Cerebellar cortex (tissue), 1 donor: ENCODE measurements around the gene REXO1.
A peak's percentile ranks its signal among the peaks of the same experiment; 100 is the strongest.
"Not testable (repeated sequence)": the region's sequence is repeated elsewhere in the genome, so short reads cannot be mapped to it uniquely, and the experiment has no call there.

Experiments used
- DNase-seq: peaks from one replicate; pipeline ENCODE4 v3.0.0-alpha.2; 2015; ENCODE audit warnings: low spot score

REXO1 gene

GRCh38 chr19:1813192-1814182 is 34.8 kb downstream of the REXO1 start:
- no peak for DNase-seq

- peak; percentile 91 for DNase-seq
Measured at GRCh38 chr19:1812426-1813191, 35.7 kb downstream of the REXO1 start.

DNA sequence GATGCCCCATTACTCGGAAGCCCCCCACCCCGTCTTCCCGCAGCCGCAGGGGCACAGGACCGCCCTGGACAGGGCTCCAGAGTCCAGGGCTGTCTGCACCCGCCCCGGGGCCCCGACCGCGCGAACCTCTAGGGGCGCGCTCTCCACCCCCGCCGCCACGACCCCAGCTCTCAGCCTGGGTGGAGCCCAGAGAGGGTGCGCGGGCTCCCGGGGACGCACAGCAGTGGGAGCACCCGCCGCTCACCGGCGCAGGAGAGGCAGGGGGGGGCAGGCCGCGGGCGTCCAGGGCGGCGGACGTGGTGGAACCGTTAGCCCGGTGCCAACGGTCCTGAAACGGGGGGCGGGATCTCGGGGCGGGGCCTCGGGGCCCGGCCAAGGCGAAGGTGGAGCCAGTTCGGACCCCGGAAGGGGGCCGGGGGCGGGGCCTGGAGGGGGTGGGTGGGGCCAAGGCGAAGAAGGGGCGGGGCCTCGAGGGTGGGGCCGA is 36.3 kb downstream of the REXO1 start, which contains the start of gene ATP8B3:
ATP8B3 (minus strand) TSS at position 335 of the 484 bp plus-strand sequence. CDS start 540 bp downstream, outside the sequence.
- DNase-seq = no peak

DNA sequence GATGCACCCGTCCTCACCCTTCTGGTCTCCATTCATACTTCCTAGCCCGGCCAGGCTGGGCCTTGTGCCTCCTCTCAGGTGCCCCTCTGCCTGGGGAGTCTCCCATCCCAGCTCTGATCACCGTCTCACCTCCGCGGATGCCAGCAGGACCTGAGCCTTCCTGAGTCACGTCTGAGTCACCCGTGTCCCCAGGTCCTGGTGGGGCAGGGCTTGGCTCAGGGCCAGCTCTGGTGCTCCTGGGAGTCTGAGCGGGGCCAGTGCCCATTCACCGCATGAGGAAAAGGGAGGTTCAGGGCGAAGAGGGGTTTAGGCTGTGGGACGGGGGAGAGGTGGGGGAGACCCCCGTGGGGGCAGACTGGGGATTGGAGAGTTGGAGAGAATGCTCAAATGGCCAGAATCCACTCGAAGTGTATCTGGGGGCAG is 36.8 kb downstream of the REXO1 start:
- no peak for DNase-seq

GRCh38 chr19:1810439-1811160 is 37.7 kb downstream of the REXO1 start:
- DNase-seq = no peak

- DNase-seq = no peak
Measured at GRCh38 chr19:1809678-1810077, 38.6 kb downstream of the REXO1 start.

GRCh38 chr19:1808395-1808731 is 39.9 kb downstream of the REXO1 start:
- DNase-seq = no peak

DNA sequence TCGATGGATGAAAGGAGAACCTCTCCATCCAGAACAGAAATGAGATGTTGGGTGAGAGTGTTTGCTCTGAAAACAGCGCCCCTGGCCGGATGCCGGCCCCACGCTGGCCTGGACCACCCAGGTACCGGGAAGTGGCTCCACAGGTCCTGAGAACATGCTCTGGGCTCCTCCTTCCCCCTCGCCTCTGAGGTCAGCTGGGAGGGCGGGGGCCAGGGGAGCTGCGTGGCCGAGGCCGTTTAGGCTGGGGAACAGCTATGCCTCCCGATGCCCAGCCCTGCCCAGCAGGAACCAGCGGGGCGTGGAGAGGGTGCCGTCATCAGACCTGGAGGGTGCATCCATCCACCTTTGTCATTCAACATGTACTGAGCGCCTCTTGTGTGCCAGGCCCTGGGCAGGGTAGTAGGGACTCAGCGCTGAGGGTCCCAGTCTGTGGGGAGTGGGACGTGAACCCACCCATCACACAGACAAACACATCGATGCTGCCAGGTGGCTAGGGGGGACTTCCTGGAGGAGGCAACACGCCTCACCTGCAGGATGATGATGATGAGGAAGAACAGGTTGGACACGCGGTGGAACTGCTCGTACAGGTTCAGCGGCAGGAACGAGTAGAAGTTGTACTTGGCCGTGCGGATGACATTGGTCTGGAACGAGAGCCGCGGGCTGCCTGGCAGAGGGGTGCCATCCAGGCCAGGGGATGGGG is 40.4 kb downstream of the REXO1 start:
- no peak for DNase-seq

GRCh38 chr19:1807030-1807694 is 41.1 kb downstream of the REXO1 start:
- no peak for DNase-seq

GRCh38 chr19:1806184-1807029 is 41.9 kb downstream of the REXO1 start:
- no peak for DNase-seq

GRCh38 chr19:1805401-1806183 is 42.7 kb downstream of the REXO1 start:
- no peak for DNase-seq

- no peak for DNase-seq
Measured at GRCh38 chr19:1804858-1805257, 43.4 kb downstream of the REXO1 start.

- no peak for DNase-seq
Measured at GRCh38 chr19:1799695-1800342, 48.5 kb downstream of the REXO1 start.

DNA sequence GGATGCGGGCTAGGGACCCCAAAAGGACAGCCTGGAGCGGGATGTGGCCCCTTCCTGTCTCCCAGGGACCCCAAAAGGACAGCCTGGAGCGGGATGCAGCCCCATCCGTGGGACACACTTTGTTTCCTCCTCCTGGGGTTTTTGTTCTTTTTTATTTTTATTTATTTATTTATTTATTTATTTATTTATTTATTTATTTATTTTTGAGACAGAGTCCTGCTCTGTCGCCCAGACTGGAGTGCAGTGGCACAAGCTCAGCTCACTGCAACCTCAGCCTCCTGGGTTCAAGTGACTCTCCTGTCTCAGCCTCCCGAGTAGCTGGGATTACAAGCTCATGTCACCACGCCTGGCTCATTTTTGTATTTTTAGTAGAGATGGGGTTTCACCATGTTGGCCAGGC is 51.0 kb downstream of the REXO1 start:
- DNase-seq = not testable (repeated sequence)

GRCh38 chr19:1796395-1797142 is 51.7 kb downstream of the REXO1 start:
- DNase-seq = no peak

GRCh38 chr19:1794424-1795172 is 53.7 kb downstream of the REXO1 start:
- no peak for DNase-seq

GRCh38 chr19:1791879-1792278 is 56.4 kb downstream of the REXO1 start:
- no peak for DNase-seq
